NCI-H345 treated with DMSO at 0.1 percent for 48 hours (cell line): ENCODE results near the gene VEZT.

ENCODE experiments used
- DNase-seq: peaks from one replicate; lab custom pipeline; 2025; ENCODE audit not compliant: unreplicated experiment; lab: John Stamatoyannopoulos, UW

The VEZT gene

DNA sequence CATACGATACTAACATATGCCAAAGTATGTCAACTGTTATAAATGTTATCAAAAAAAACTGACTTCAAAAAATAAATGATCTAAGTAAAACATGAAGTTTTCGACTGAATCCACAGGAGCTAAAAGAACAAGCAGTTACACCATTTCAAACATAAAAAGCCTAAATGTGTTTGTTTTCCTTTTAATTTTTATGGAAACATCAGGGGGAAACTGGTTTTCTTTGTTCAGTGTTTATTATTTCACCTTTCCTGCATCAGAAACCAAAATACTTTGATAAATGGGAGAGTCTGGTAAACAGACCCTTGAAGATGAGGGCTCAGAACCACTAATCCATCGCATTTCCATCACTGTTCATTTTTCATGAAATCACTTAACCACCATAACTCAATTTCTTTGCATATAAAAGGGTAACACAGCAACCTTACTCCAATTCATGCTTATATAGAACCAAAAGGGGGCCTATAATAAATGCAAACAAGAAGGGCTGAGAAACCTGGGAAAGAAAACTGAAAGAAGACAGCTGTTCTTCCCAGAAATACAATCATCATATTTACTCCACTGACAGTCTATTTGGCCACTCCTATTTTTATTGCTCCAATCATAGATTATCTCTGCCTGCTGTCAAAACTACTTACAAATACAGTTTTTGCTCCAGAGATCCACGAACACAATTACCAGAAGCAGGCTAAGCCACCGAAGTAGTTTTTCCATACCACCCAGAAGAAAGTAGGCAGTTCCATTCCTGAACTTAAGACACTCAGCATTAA, 17.3 kb upstream of the VEZT start:
- no peak for DNase-seq

DNA sequence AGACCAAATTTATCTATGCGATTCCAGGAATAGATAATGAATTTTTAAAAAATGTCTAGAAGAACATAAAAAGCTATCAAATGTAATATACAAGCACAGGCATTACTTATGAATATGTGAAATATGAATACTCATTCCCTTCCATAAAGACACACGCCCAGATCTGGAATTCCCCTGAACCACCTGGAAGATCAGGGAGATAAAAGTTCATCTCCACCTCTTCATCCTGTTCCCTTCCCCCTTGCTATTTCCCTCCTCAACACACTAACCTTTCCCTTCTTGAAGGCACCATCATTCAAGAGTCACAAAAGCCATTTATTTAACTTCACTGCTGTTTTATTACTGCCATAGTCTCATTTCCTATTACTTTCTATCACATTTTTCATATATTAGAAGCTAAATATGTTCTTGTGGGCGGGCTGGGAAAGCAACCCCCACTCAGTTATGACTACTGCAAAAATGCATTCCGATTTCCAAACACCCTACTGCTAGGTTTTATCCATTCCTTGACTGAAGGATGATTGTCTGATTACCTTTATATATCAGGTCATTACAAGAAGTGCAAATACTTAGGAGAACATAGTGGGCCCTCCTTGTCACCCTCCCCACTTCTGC, 16.4 kb upstream of the VEZT start:
- DNase-seq, result no peak

DNA sequence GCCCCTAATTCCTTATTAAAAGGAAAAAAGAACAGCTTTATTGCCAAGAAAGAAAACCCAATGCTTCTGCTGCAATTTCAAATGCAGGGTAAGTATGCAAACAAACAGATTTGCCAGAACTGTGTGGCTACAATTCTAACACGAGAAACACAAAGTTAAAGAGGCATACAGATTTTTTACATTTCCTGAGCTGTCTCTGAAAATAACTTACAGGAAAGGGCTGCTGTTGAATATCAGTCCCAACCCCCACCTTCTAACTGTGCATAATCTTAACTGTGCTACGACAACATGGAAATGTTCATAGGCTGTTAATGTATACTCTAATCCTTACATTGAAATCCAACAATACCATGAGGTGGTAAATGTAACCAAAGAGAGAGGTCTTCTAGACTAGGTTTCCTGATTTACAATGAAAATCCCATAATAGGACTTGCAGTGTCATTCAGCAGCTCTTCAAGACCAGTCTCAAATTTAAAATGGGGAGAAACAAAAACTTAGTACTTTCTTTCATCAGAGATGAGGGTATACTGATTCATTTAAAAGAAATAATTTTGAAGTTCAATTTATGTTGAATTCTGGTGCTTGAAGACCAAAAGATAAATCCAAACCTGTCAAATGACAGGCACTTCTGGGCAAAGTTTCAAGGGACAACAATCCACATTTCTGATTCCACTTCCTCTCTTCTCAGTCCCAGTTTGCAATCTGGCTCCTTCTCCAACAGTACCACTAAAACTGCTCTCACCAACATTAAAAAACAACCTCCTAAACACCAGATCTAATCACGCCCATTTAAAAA, 14.7 kb upstream of the VEZT start:
- DNase-seq, result no peak

DNA sequence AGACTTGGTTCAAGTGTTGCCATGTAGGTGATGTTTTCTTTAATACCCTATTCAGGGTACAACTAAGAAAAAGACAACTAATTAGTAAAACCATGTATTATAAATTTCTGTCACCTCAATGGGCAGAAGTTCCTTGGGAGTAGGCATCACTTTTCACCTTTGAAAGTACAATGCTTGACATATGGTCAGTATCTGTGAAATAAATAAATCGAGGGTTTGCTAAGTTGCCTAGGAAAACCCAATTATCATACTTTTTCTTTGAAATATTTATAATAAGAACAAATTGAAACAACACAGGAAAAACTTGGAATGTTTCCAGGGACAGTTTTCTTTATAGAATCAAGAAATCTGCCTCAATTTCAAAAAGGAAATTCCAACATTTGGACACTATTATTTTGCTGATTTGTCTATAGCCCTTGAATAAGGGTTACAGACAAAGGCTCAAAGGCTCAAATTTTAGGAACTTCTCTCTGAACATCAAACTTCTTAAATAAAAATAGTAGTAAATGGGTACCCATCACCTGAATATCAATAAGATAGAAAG, 14.0 kb upstream of the VEZT start:
- DNase-seq, result no peak

GRCh38 chr12:95204141-95204866, 13.3 kb upstream of the VEZT start:
- no peak for DNase-seq

DNA sequence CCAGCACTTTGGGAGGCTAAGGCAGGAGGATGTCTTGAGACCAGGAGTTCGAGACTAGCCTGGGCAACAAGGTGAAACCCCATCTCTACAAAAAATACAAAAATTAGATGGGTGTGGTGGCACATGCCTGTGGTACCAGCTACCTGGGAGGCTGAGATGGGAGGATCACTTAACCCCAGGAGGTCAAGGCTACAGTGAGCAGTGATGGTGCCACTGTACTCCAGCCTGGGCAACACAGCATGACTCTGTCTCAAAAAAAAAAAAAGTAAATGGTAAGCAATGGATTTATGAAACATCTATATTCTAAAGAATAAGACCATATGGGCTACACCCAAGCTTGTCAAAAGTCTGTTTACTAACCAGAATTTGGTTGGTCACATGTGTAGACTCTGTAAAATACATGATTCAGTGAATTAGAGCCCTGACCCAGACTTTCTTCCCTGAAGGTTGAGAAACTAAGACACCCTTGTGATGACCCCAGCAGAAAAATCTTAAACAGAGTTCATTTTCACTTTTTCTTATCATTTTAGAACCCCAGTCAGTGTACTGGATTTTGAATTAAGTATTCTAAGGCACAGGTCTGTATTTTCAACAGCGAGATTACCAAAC, 12.5 kb upstream of the VEZT start:
- no peak for DNase-seq

GRCh38 chr12:95205685-95206084, 11.9 kb upstream of the VEZT start:
- no peak for DNase-seq

- DNase-seq, result no peak
These were observed 10.7 kb upstream of the VEZT start for GRCh38 chr12:95206916-95207315.

GRCh38 chr12:95207407-95207806, 10.2 kb upstream of the VEZT start:
- no peak for DNase-seq

GRCh38 chr12:95208678-95209077, 8.9 kb upstream of the VEZT start:
- peak; percentile 16 for DNase-seq

DNA sequence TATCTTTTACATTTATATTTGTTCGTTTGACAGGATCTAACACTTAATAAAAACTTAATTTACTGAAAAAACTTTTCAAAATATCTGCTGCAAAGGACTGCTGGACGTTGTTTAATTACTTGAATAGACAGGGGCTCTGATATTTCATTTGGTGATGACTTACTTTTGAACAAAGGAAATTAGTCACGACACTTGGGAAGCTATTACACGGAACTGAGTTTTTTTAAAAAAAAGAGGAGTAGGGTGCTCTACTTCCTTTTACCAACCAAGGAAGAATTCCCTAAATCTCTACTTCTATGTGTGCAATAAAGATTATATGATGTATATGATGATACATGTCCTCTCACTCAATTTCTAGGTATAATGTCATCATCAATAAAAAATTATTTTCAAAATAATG, 5.0 kb upstream of the VEZT start:
- no peak for DNase-seq

GRCh38 chr12:95213119-95213518, 4.5 kb upstream of the VEZT start:
- no peak for DNase-seq

DNA sequence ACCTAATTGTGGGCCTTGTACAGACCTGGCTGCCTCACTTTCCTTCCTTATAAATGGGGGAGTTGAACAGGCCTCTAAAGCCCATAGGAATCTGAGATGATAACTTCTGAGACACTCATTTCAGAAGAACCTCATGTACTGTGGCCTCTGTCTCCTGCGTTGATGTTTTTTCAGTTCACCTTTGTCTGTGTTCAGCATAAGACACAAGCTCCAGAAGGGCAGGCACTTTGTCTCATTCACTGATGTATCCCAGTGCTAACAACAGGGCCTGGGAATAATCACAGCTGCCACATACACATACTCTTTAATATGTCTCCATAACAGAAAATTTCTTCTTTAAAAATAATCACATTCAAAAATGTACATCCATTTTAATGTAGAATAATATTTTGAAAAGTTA, 3.7 kb upstream of the VEZT start:
- no peak for DNase-seq

- DNase-seq, result no peak
These were observed 3.1 kb upstream of the VEZT start for GRCh38 chr12:95214466-95214865.

DNA sequence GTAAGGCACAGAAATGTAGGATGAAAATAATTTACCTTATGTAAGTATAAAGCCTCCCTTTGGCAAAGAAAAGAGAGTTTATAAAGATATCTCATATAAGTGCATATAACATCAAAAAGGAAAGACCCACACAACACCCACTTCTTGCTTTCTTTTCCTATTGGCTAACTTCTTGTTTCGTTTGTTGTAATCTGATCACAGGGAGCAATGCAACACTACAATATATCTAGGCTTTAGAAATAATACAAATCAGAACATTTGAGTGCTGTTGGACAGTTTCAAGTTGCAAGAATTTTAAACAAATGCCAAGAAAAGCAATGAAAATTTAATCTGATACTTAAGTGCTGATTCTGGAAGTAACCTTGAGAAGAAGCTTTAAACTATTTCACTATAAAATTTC, 1.7 kb upstream of the VEZT start:
- DNase-seq, result no peak

DNA sequence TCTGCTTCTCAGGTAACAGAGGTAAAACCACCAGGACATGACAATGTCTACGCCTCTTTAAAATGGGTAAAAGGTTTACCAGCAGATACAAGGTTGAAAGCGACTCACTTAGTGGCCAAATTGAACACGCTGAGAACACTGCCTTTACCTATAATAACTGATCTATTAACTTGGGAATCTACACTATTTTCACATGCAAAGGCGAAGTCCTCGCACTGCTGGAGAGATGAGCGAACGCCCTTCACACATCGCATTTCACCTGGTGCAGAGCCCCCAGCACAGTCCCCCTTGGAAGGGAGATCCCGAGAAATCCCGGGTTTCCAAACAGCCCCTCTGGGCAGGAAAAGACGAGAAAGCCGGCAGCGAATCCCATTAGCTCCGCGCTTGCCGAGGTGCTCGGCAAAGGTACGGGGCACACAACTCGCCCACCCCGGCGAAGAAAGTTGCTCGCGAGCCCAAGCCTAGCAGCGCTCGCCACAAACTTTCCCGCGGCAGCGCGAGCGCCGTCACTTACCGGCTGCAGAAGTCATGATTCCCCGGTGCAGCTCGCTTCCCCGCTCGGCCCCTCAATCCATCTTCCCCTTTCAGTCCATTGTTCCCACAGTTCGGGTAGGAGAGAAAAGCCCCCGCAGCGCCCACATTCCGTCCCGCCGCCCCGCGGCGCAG, 763 bp upstream of the VEZT start:
- peak; percentile 65 for DNase-seq

GRCh38 chr12:95218150-95219133, 835 bp downstream of the VEZT start:
- DNase-seq, result peak; percentile 74

GRCh38 chr12:95220190-95220589, 2.6 kb downstream of the VEZT start:
- no peak for DNase-seq

DNA sequence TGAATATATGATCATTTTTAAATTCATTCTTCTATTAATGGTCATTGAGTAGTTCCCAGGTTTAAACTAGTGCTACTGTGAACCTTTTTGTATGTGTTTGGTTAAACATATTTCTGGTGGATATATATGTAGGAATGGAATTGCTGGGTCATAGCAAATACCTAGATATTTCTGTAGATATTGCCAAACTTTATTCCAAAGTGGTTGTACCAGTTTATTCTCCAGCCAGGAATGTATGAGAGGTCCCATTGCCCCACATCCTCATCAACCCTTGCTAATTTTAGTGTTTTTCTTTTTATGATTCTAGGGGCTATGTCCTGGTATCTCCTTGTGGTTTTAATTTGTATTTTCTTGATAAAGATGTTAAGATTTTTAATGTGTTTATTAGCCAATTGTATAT, 3.1 kb downstream of the VEZT start:
- no peak for DNase-seq
